GM19328 (cell line): ENCODE data around the gene KIRREL2.
"Not testable (repeated sequence)": the region's sequence is repeated elsewhere in the genome, so short reads cannot be mapped to it uniquely, and the experiment has no call there.

Experiments used
- ATAC-seq: cut with Tn5 transposase; IDR thresholded peaks from one replicate; pipeline ENCODE4 v1.9.1; 2021; ENCODE audit warnings: mild to moderate bottlenecking, moderate library complexity; ENCODE audit not compliant: unreplicated experiment

KIRREL2 gene

DNA sequence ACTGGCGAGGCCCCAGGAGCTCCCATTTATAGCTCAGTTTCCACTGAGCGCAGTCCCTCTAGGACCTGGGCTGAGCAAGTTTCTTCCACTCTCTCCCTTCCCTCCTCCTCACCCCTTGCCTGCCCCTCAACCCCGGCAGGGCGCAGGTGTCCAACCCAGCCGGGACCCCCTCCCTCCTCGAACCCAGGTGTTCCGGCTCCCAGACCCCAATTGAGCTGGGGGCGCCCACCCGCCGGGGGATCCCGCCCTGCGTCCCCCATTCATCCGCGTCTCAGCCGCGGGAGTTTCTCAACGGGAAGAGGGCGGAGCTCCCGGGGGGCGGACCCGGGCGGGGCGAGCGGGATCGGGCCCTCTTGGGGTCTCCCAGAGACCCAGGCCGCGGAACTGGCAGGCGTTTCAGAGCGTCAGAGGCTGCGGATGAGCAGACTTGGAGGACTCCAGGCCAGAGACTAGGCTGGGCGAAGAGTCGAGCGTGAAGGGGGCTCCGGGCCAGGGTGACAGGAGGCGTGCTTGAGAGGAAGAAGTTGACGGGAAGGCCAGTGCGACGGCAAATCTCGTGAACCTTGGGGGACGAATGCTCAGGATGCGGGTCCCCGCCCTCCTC lies at the start of gene KIRREL2:
Gene KIRREL2, plus strand, starts transcription at position 366 of the 604 bp plus-strand sequence. Its CDS starts 209 bp downstream, at position 575.
- ATAC-seq: no peak

DNA sequence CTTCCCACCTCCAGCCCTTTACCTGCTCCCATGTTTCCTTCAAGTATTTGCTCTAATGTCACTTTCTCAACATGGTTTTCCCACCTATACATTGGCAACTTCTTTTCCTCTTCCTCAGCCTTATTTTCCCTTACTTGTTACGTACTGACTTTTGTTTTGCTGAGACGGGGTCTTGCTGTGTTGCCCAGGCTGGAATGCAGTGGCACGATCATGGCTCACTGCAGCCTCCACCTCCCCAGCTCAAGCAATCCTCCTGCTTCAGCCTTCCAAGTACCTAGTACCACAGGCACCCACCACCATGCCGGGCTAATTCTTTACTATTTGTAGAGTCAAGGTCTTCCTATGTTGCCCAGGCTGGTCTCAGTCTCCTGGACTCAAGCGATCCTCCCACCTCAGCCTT lies 49.1 kb upstream of the KIRREL2 start:
- no peak for ATAC-seq

GRCh38 chr19:35811317-35812219 lies 45.1 kb upstream of the KIRREL2 start:
- no peak for ATAC-seq

GRCh38 chr19:35812220-35813042 lies 44.3 kb upstream of the KIRREL2 start, which contains the start of gene PRODH2:
Gene PRODH2 (minus strand): TSS chr19:35812845. CDS start chr19:35812805, 40 bp downstream.
- ATAC-seq: no peak

- ATAC-seq: no peak
Observed at GRCh38 chr19:35813043-35813890, 43.4 kb upstream of the KIRREL2 start.

DNA sequence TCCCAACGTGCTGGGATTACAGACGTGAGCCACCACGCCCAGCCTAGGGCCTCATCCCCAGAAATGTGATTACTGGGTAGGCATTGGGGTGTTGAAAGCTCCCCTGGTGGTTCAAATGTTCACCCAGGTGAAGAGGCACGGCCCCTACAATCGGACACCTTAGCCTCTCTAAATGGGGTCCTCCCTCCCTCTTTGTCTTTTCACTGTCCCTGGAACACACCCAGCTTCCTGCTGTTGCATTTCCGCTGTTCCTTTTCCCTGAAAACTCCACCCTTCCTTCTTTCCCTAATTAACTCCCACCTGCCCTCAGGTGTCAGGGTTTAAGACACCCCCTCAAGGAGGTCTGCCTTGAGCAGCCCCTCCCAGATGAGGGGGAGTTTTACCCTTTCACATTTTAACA lies 40.4 kb upstream of the KIRREL2 start:
- ATAC-seq: no peak

DNA sequence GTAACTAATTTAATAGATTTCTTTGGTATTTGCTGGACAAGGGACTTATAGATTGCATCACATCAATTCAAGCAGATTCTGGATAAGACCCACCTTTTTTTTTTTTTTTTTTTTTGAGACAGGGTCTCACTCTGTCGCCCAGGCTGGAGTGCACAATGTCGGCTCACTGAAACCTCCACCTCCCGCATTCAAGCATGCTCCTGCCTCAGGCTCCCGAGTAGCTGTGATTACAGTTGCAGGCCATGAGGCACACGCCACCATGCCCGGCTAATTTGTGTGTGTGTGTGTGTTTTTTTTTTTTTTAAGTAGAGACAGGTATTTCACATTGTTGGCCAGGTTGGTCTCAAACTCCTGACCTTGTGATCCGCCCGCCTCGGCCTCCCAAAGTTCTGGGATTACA lies 39.9 kb upstream of the KIRREL2 start:
- ATAC-seq: no peak

GRCh38 chr19:35818445-35818844 lies 38.3 kb upstream of the KIRREL2 start:
- ATAC-seq: no peak

DNA sequence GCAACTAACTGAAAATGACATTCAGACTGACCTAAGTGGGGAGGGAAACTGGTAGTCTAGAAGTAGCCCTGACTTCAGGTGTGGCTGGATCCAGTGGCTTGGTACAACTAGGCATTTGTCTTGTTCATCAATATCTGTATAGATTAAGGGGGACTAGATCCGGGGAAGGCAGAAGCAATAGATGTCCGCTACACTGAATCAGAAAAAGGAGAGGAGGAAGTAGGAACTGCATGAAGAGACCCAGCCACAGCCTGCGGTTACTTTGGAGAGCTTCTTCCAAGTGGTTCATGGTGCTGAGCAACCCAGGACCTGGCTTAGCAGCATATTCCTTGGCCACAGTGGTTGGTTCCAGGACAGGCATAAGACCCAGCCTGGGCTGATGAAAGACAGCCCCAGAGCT lies 34.1 kb upstream of the KIRREL2 start:
- no peak for ATAC-seq

DNA sequence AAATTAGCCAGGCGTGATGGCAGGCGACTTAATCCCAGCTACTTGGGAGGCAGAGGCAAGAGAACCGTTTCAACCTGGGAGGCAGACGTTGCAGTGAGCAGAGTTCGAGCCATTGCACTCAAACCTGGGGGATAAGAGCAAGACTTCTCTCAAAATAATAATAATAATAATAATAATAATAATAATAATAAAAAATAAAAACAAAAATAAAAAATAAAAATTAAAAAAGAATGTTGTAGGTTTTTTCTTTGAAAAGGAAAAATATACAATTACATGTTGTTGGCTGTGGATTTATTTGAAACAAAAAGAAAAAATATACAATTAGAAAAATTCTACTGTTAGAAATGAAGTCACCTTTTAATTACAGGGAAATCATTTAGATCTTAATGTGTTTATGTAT lies 32.6 kb upstream of the KIRREL2 start:
- ATAC-seq: no peak

DNA sequence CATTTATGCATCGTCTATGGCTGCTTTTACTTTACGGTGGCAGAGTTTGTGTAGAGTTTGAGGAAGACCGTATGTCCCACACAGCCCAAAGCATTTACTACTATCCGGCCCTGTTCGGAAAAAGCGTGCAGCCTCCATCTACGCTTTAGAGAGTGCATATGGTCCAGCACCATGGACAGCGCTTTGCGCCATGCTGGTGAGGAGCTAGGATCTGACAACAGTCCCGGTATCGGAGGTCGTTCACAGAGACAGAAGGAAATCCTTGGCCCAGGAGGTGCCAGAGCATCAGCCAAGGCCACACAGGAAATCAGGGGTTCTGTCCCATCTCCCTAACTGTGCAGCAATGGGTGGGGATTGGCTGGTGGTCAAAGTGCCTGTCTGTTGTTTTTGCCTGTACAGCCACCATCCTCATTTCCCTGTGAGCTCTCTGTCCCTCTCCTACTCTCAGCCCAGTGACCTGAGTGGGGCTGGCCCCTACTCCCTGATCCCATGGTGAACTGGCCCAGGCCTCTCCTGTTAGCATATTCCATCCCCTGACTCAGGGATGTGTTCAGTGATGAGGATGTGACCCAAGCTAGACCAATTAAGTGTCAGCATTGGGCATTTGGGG lies 27.9 kb upstream of the KIRREL2 start:
- ATAC-seq: no peak

- no peak for ATAC-seq
Observed at GRCh38 chr19:35830986-35831385, 25.7 kb upstream of the KIRREL2 start.

GRCh38 chr19:35832054-35832453 lies 24.7 kb upstream of the KIRREL2 start:
- no peak for ATAC-seq

- no peak for ATAC-seq
Observed at GRCh38 chr19:35833972-35834371, 22.7 kb upstream of the KIRREL2 start.

- ATAC-seq: not testable (repeated sequence)
Observed at GRCh38 chr19:35836096-35836495, 20.6 kb upstream of the KIRREL2 start.

GRCh38 chr19:35841961-35842595 lies 14.6 kb upstream of the KIRREL2 start:
- ATAC-seq: no peak

DNA sequence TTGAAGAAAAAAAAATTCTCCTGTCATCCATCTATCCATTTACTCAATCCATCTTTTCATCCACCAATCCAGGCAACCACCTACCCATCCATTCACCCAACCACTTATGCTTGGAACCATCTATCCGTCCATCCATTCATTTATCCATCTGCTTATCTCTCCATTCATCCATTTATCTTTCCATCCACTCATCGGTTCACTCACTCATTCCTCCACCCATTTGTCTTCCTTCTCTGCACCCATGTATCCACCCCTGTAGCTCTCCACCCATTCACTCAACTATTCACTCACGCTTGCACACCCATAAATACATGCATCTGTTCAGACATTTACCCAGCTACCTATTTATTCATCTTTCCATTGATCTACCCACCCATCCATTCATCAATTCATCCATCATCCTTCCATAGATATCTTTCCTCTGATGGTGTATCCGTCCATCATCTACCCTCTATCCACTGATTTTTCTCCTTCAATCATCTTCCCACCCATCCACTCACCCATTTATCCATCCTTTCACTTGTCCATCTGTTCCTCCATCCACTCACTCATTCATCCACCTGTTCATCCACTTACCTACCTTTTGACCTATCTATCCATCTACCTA lies 13.9 kb upstream of the KIRREL2 start:
- ATAC-seq: no peak

DNA sequence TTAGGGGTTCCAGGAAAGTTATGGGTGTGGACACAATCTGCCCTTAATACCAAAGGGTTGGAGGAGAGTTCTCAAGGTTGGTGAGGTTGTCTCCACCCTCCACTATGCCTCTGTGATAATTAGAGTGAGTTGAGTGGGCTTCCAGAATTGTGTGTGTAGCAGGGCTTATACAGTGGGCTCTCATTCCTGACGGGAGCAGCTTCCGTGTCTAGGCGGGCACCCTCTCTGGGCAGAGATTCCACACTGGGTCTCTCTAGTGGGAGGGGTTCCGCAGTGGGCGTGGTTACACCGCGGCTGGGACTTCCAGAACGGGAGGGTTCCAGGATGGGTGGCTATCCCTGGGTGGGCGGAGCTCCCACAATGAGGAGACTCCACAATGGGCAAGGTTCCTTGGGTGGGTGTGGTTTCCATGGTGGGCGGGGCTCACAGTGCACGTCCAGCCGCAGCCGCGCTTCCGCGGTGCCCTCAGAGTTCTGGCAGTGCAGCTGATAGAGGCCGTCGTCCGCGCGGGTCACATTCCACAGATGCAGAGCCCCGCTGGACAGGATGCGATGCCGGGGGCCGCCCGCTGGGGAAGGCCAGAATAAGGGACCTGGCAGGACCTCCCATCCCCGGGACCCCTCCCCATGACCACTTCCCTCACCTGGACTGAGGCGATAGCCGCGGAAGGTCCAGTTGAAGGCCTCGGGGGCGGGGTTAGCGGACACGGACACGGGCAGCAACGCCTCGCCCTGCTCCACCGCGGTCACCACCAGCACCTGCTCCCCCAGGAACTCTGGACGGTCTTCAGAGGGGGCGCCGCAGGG lies 12.8 kb upstream of the KIRREL2 start:
- no peak for ATAC-seq
